Measurements from ENCODE around the gene RAP1GAP2. TPM values are rescaled to one million over a fixed set of nuclear protein-coding genes. Genes with fewer than 3 reads are reported as not detected.

RAP1GAP2 gene
- total RNA-seq, 1 donor from 2014 or later = 30.4 TPM

- TF ChIP-seq CTCF (conservative IDR thresholded peaks at IDR 0.05; ENCODE audit: low read depth, low read length) = no peak
- no peak for DNase-seq (ENCODE audit: low read depth)
- H3K4me3 ChIP-seq (ENCODE audit: low read depth, low read length) = no peak overlapping the region
Measured at GRCh38 chr17:2962729-2963128, 166.5 kb downstream of the RAP1GAP2 start.

GRCh38 chr17:2963332-2964027 is 167.2 kb downstream of the RAP1GAP2 start:
- no peak for DNase-seq (ENCODE audit: low read depth)
- no peak for TF ChIP-seq CTCF (conservative IDR thresholded peaks at IDR 0.05; ENCODE audit: low read depth, low read length)
- no peak overlapping the region for H3K4me3 ChIP-seq (ENCODE audit: low read depth, low read length)

GRCh38 chr17:2964028-2964356 is 167.8 kb downstream of the RAP1GAP2 start:
- DNase-seq (ENCODE audit: low read depth) = no peak
- no peak overlapping the region for H3K4me3 ChIP-seq (ENCODE audit: low read depth, low read length)
- TF ChIP-seq CTCF (conservative IDR thresholded peaks at IDR 0.05; ENCODE audit: low read depth, low read length) = no peak

GRCh38 chr17:2964370-2964769 is 168.1 kb downstream of the RAP1GAP2 start:
- DNase-seq (ENCODE audit: low read depth) = no peak
- no peak for TF ChIP-seq CTCF (conservative IDR thresholded peaks at IDR 0.05; ENCODE audit: low read depth, low read length)
- no peak overlapping the region for H3K4me3 ChIP-seq (ENCODE audit: low read depth, low read length)

- TF ChIP-seq CTCF (conservative IDR thresholded peaks at IDR 0.05; ENCODE audit: low read depth, low read length) = no peak
- DNase-seq (ENCODE audit: low read depth) = no peak
- no peak overlapping the region for H3K4me3 ChIP-seq (ENCODE audit: low read depth, low read length)
Measured at GRCh38 chr17:2964831-2965230, 168.6 kb downstream of the RAP1GAP2 start.

- no peak for TF ChIP-seq CTCF (conservative IDR thresholded peaks at IDR 0.05; ENCODE audit: low read depth, low read length)
- no peak for DNase-seq (ENCODE audit: low read depth)
- H3K4me3 ChIP-seq (ENCODE audit: low read depth, low read length) = no peak overlapping the region
Measured at GRCh38 chr17:2965621-2966595, 169.7 kb downstream of the RAP1GAP2 start.
